ENCODE data around the gene CRACR2A. TPM values are rescaled to one million over a fixed set of nuclear protein-coding genes. Genes with fewer than 3 reads are reported as not detected.

Gene CRACR2A
- total and polyA plus RNA-seq, 2 of the 13 experiments (the other 11 are each of a cell fraction or from before 2014, with no cell fraction given): 0.09 to 0.20 TPM

DNA sequence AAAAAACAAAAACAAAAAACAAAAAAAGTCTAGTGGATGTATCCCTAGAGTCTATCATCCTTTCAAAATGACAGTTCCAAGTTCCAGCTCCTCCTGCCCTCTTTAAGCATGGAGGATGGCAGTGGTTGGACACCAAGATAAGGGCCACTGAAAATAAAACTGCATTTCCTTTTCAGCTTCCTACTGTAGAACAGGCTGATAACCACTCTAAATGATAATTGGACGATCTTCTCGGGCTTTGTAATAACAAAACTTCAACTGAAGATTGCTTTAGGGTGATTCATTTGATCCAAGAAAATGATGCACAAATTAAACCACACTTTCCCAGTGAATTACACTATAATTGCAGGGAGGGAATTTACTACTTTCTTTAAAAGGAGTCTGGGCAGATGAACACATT lies 42.2 kb upstream of the CRACR2A start:
- Histone ChIP-seq H3K79me2 (ENCODE audit: insufficient read depth, low read length) (no peaks in the 10 kb centered on the region), H3K36me3 (replicated peaks in 1 of 2; ENCODE audit: control insufficient read depth in 1 of 2, insufficient read depth in 2 of 2, low read length in 2 of 2) (no peaks in the 10 kb centered on the region), H3K27ac (ENCODE audit: extremely low read length, insufficient read depth, low read length) (no peak overlapping the region), H3K4me1 (ENCODE audit: insufficient read depth, low read length) (peaks cover 25% of the 10 kb centered on the region), H2AFZ (ENCODE audit: low read length) (no peak overlapping the region), H3K4me3 (replicated peaks in 1 of 3; ENCODE audit: insufficient read depth in 1 of 3, low read depth in 2 of 3, low read length in 3 of 3) (no peak overlapping the region), H3K4me2 (ENCODE audit: low read depth, low read length) (peak overlapping the region; percentile 23; the same call in 1 of the 2 replicates), H3K9me3 (ENCODE audit: low read length) (no peaks in the 10 kb centered on the region), H4K20me1 (ENCODE audit: insufficient read depth, low read length) (no peaks in the 10 kb centered on the region), H3K27me3 (ENCODE audit: control insufficient read depth in 1 of 2, insufficient read depth in 2 of 2, low read length in 2 of 2) (no peaks in the 10 kb centered on the region), H3K9ac (ENCODE audit: insufficient read depth, low read depth, low read length) (no peak overlapping the region)
- ChIA-PET POLR2A (no interaction called here), CTCF (ENCODE audit: low intra/inter-chr PET ratio, low total read pairs) (no interaction called here)
- FAIRE-seq: no peak
- BruUV-seq (replicated peaks): no TSS peak
- no peak for ATAC-seq
- in situ Hi-C loops (cut with HindIII; ENCODE audit: extremely low pct_ligation_motif_present, low pct_unique_long_range_greater_than_20kb): no loop called here
- no peak for TF ChIP-seq SMARCE1 (IDR thresholded peaks at IDR 0.05; ENCODE audit: borderline replicate concordance)
- no peak for TF ChIP-seq ZBTB43 (CRISPR knock-in tag; conservative IDR thresholded peaks at IDR 0.05)
- TF ChIP-seq ZNF766 (CRISPR knock-in tag; IDR thresholded peaks at IDR 0.05; ENCODE audit: borderline replicate concordance): no peak
- no peak for TF ChIP-seq ZNF30 (CRISPR knock-in tag; IDR thresholded peaks at IDR 0.05)
- TF ChIP-seq, protein P1, sequence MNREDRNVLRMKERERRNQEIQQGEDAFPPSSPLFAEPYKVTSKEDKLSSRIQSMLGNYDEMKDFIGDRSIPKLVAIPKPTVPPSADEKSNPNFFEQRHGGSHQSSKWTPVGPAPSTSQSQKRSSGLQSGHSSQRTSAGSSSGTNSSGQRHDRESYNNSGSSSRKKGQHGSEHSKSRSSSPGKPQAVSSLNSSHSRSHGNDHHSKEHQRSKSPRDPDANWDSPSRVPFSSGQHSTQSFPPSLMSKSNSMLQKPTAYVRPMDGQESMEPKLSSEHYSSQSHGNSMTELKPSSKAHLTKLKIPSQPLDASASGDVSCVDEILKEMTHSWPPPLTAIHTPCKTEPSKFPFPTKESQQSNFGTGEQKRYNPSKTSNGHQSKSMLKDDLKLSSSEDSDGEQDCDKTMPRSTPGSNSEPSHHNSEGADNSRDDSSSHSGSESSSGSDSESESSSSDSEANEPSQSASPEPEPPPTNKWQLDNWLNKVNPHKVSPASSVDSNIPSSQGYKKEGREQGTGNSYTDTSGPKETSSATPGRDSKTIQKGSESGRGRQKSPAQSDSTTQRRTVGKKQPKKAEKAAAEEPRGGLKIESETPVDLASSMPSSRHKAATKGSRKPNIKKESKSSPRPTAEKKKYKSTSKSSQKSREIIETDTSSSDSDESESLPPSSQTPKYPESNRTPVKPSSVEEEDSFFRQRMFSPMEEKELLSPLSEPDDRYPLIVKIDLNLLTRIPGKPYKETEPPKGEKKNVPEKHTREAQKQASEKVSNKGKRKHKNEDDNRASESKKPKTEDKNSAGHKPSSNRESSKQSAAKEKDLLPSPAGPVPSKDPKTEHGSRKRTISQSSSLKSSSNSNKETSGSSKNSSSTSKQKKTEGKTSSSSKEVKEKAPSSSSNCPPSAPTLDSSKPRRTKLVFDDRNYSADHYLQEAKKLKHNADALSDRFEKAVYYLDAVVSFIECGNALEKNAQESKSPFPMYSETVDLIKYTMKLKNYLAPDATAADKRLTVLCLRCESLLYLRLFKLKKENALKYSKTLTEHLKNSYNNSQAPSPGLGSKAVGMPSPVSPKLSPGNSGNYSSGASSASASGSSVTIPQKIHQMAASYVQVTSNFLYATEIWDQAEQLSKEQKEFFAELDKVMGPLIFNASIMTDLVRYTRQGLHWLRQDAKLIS (CRISPR knock-in tag; IDR thresholded peaks at IDR 0.05): no peak
- no peak for TF ChIP-seq ZNF615 (CRISPR knock-in tag; IDR thresholded peaks at IDR 0.05; ENCODE audit: borderline replicate concordance)
- TF ChIP-seq NFKBIZ (CRISPR knock-in tag; IDR thresholded peaks at IDR 0.05): no peak
- no peak for DNase-seq (ENCODE audit: low spot score)
- intact Hi-C loops (cut with micrococcal nuclease; ENCODE audit: unreplicated experiment): no loop called here
- 62% methylated on average over 2 of the region's 2 CpGs for WGBS (ENCODE audit: low lambda C conversion rate)

All from HepG2 (cell line).